Psoas muscle (tissue), 8 donors: ENCODE results near the gene OR52B2. TPM values are rescaled to one million over a fixed set of nuclear protein-coding genes. Genes with fewer than 3 reads are reported as not detected.

Experiments used
- ATAC-seq, 4 donors: fragments of 200-7000 bp; cut with Tn5 transposase; one replicate each; pipeline ENCODE4 v1.9.1; 2020; ENCODE audit warnings: moderate library complexity in 3 of 4, mild to moderate bottlenecking in 2 of 4
- DNase-seq, 2 donors: peaks; one replicate each; pipeline ENCODE4 v3.0.0-alpha.2; 2020
- H3K27ac ChIP-seq: fragments of 200-600 bp; one replicate; pipeline ENCODE4 v1.8.0; 2022
- H3K27me3 ChIP-seq, 3 donors: fragments of 200-600 bp in 1 of 3; one replicate each; pipeline versions ENCODE4 v1.6.1 to v1.8.0; 2013 to 2022; ENCODE audit warnings: low read length in 2 of 3, mild to moderate bottlenecking in 2 of 3, moderate library complexity in 1 of 3; ENCODE audit not compliant: insufficient read depth in 3 of 3
- H3K36me3 ChIP-seq, 2 donors: fragments of 200-600 bp in 1 of 2; one replicate each; pipeline versions ENCODE4 v1.6.1 to v1.8.0; 2013 to 2022; ENCODE audit warnings: low read depth in 1 of 2, mild to moderate bottlenecking in 1 of 2, moderate library complexity in 1 of 2; ENCODE audit not compliant: insufficient read depth in 1 of 2
- H3K4me1 ChIP-seq: fragments of 200-600 bp; one replicate; pipeline ENCODE4 v1.8.0; 2022
- H3K4me3 ChIP-seq: fragments of 200-600 bp; one replicate; pipeline ENCODE4 v1.8.0; 2022; ENCODE audit warnings: mild to moderate bottlenecking
- H3K9me3 ChIP-seq: fragments of 200-600 bp; one replicate; pipeline ENCODE4 v1.8.0; 2022
- WGBS, 3 donors: extraction: QIAGEN DNeasy Blood & Tissue Kit; methylation state at CpG; one replicate each; pipeline versions ENCODE4 v1.1.6 to v1.1.7; 2013; 5-methylcytosine and 5-hydroxymethylcytosine counted together
- intact Hi-C, 2 donors: fragments of 100-400 bp; cut with DNase I; formaldehyde crosslinking; loops; one replicate each; pipeline versions ENCODE4 v1.11.0 to v1.14.2; 2022
- long read RNA-seq, 2 donors: library from polyadenylated mRNA; unstranded; transcript quantifications; one replicate each; pipeline ENCODE4 v2.0.0, GENCODE V29; 2021
- polyA plus RNA-seq, 3 donors: library from polyadenylated mRNA; stranded (reverse); fragments of 200-250 nt; gene quantifications; one replicate each; pipeline ENCODE4 v1.2.3, GENCODE V29; 2013
- total RNA-seq, 4 donors: library from RNA; stranded (reverse); fragmentation: NEBNext Ultra II Directional in 2 of 4; extraction: Animal tissue kit (Norgen Biotek cat#: 25700) in 2 of 4; gene quantifications; one replicate each; pipeline versions ENCODE4 v1.2.1 to v1.2.4, GENCODE V29; 2021 to 2023
- TF ChIP-seq, protein P1 (sequence below): fragments of 200-600 bp; IDR thresholded peaks from one replicate; pipeline ENCODE4 v1.8.0; 2022; ENCODE audit warnings: antibody characterized with exemption
- donor health status: healthy with polysubstance abuse.
- donor health status: DM: no; HTN: no; CAD: no; lungs with moderate emphysema.
- donor health status: Bipolar disorder and iron deficiency.
- donor health status: healthy.
- donor health status: DM: yes; HTN: yes; CAD: no.
- donor health status: DM: no; HTN: no; CAD: no.
- donor health status: DM: no; HTN: no; CAD: no.
- donor health status: DM: yes; HTN: yes; CAD: no.

The OR52B2 gene
- total RNA-seq (not detected), polyA plus RNA-seq (not detected)
- long read RNA-seq, donor 1 = 0 reads
- long read RNA-seq, donor 2 = 0 reads

DNA sequence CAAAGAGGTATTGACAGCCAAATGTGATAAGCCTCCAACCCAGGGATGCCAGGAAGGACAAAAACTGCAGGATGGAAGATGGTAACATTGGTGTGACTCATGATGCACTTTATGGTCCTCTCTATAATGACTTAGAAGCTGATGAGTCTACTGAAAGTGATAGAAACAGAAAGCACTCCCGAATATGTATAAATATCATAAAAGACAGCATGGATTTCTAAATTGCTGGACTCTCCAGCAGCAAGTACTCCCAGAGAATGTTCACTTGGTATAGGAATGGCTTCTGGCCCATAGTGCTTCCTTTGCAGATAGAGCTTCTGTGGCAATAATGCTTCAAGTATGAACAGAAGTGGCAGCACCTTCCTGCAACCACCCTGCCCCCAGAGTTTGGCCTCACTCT, at the start of gene OR52B2:
TSS of gene OR52B2 (minus strand) at position 101 of the 400 bp plus-strand sequence. CDS start at position 101, 0 bp downstream.
- H3K4me1 ChIP-seq = no peaks in the 10 kb centered on the region
- TF ChIP-seq, protein P1, sequence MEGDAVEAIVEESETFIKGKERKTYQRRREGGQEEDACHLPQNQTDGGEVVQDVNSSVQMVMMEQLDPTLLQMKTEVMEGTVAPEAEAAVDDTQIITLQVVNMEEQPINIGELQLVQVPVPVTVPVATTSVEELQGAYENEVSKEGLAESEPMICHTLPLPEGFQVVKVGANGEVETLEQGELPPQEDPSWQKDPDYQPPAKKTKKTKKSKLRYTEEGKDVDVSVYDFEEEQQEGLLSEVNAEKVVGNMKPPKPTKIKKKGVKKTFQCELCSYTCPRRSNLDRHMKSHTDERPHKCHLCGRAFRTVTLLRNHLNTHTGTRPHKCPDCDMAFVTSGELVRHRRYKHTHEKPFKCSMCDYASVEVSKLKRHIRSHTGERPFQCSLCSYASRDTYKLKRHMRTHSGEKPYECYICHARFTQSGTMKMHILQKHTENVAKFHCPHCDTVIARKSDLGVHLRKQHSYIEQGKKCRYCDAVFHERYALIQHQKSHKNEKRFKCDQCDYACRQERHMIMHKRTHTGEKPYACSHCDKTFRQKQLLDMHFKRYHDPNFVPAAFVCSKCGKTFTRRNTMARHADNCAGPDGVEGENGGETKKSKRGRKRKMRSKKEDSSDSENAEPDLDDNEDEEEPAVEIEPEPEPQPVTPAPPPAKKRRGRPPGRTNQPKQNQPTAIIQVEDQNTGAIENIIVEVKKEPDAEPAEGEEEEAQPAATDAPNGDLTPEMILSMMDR = no peak
- H3K9me3 ChIP-seq = peaks cover 10% of the 10 kb centered on the region
- H3K4me3 ChIP-seq = no peak within 1 kb of the TSS
- peaks cover 0 to 2% (median 0%) of the 10 kb centered on the region in 3 donors for H3K27me3 ChIP-seq
- intact Hi-C loops = no loop called here
- no peaks in the 10 kb centered on the region for H3K36me3 ChIP-seq
- WGBS, 3 donors = 81 to 86% (median 86%) methylated on average over 1 of the region's 1 CpG
- DNase-seq (no peak), ATAC-seq (no peak)
- H3K27ac ChIP-seq = no peak within 1 kb of the TSS

DNA sequence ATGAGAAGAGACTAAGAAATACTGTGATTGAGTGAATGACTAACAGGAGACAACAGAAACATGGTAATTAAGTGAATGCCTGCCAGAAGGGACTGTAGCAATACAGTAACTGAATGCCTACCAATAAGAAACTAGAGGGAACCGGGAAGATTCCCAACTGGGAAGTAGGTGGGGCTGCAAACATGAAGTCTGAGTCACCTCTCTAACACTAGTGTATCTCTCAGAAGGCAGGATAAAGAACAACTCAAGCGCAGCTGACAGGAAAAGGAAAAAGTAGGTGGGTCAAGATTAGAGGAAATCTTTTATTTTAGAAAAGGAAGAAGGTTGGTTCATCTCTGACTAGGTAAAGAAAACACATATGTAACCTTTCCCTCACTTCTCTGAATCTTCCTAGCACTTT, 49.2 kb upstream of the OR52B2 start:
- peaks cover 24 to 99% of the 10 kb centered on the region in 2 donors for H3K36me3 ChIP-seq
- no peak overlapping the region for H3K4me3 ChIP-seq
- ATAC-seq (peak; percentile 36 to 69 (median 56)), DNase-seq (peak in 1 of 2 donors; percentile 26)
- 63 to 68% (median 64%) methylated on average over 2 of the region's 2 CpGs for WGBS, 3 donors
- TF ChIP-seq, protein P1 = no peak
- intact Hi-C loops = no loop called here
- no peak overlapping the region for H3K27ac ChIP-seq
- H3K27me3 ChIP-seq = no peaks in the 10 kb centered on the region
- H3K9me3 ChIP-seq = no peaks in the 10 kb centered on the region
- no peaks in the 10 kb centered on the region for H3K4me1 ChIP-seq

DNA sequence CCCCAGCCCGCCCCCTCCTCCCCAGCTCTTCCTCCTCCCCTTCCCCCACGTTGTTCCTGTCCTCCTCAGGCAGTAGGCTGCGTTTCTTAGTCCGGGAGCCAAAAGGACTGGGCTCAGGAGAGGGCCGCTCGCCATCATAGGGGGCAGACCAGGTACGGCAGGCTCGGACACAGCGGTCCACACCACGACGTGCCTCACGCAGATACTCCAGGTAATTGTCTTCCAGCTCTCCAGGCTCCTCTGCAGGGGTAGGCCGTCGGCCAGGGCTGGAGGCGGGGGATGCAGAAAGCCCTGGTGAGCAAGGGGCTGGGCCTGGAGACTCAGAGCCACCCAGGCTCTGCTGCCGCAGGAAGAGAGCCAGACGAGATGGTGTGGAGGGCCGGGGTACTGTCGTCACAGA, 47.6 kb upstream of the OR52B2 start:
- Histone ChIP-seq H3K9me3 (no peaks in the 10 kb centered on the region), H3K4me3 (no peak overlapping the region), H3K27ac (no peak overlapping the region), H3K27me3 (no peaks in the 10 kb centered on the region), H3K36me3 (peaks cover 23 to 100% of the 10 kb centered on the region in 2 donors), H3K4me1 (no peaks in the 10 kb centered on the region)
- no peak for ATAC-seq
- 92 to 94% (median 93%) methylated on average over 19 of the region's 19 CpGs for WGBS, 3 donors
- DNase-seq = no peak
- TF ChIP-seq, protein P1 = no peak
- intact Hi-C loops = no loop called here

DNA sequence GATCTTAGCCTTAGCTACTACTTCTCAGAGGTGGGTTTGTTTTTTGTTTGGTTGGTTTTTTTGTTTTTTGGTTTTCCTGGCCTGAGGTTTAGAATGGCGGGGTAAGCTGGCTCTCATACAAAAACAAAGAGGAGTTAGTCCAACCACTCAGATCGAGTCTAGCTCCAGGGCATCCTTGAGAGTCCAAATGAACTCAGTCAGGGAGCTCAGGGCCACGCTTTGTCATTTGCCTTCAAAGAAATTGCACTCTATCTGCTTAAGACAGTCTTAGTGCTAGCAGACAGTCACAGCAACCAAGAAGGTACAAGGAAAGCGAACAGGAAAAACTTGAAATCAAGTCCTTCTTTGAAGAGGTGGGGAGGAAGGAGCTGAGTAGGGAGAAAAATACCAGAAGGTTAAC, 46.4 kb upstream of the OR52B2 start:
- Histone ChIP-seq H3K36me3 (peaks cover 12 to 100% of the 10 kb centered on the region in 2 donors), H3K27ac (no peak overlapping the region), H3K27me3 (no peaks in the 10 kb centered on the region), H3K4me3 (no peak overlapping the region), H3K9me3 (no peaks in the 10 kb centered on the region), H3K4me1 (no peaks in the 10 kb centered on the region)
- no peak for DNase-seq
- intact Hi-C loops = no loop called here
- TF ChIP-seq, protein P1 = no peak
- no peak for ATAC-seq
- WGBS, 3 donors = 88 to 92% (median 89%) methylated on average over 4 of the region's 4 CpGs

DNA sequence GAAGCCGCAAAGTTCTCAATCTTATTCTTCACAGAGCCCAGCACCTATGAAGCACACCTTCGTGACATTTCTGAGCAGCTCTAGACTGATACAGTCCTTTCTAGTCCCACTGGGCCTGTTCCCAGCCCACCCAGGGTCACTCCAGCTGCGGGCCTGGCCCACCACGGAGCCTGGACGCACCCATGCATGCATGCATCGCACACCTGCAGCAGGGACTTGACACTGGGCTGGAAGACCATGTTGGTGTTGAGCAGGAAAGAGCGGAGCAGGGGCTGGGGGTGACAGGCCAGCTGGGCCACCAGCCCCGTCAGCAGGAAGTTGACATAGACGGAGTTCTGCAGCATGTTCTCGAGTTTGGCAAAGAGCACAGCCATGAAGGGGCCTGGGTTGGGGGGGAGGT, 44.4 kb upstream of the OR52B2 start:
- no peak overlapping the region for H3K27ac ChIP-seq
- H3K36me3 ChIP-seq = peaks cover 12 to 100% of the 10 kb centered on the region in 2 donors
- 96 to 98% (median 97%) methylated on average over 10 of the region's 10 CpGs for WGBS, 3 donors
- ATAC-seq = no peak
- intact Hi-C loops = no loop called here
- no peaks in the 10 kb centered on the region for H3K4me1 ChIP-seq
- no peaks in the 10 kb centered on the region for H3K9me3 ChIP-seq
- TF ChIP-seq, protein P1 = no peak
- no peak overlapping the region for H3K4me3 ChIP-seq
- H3K27me3 ChIP-seq = no peaks in the 10 kb centered on the region
- DNase-seq = no peak
